Mesenchymal stem cell (in vitro differentiated cells and primary cell): Measurements from ENCODE around the gene CSPG5. TPM values are rescaled to one million over a fixed set of nuclear protein-coding genes. Genes with fewer than 3 reads are reported as not detected.

Experiments used
- DNase-seq: peaks from one replicate; pipeline ENCODE4 v3.0.0-alpha.2; 2013
- H2AFZ ChIP-seq: one replicate; pipeline ENCODE4 v1.6.1; 2013; ENCODE audit warnings: low read depth, mild to moderate bottlenecking, control low read depth, inconsistent platforms, low read length, moderate library complexity
- H2AK5ac ChIP-seq: 2 replicates; pipeline ENCODE4 v1.6.1; 2013; ENCODE audit warnings: low read length, moderate library complexity, mild to moderate bottlenecking, inconsistent platforms; ENCODE audit not compliant: severe bottlenecking
- H2BK120ac ChIP-seq: one replicate; pipeline ENCODE4 v1.6.1; 2013; ENCODE audit warnings: low read depth, mild to moderate bottlenecking, inconsistent platforms, low read length, moderate library complexity
- H2BK12ac ChIP-seq, 2 experiments: one replicate each; pipeline ENCODE4 v1.6.1; 2013; ENCODE audit warnings: inconsistent platforms in 2 of 2, low read length in 2 of 2, mild to moderate bottlenecking in 2 of 2, moderate library complexity in 2 of 2, control low read depth in 1 of 2
- H2BK15ac ChIP-seq: one replicate; pipeline ENCODE4 v1.6.1; 2013; ENCODE audit warnings: mild to moderate bottlenecking, low read depth, inconsistent platforms; ENCODE audit not compliant: poor library complexity, severe bottlenecking
- H2BK5ac ChIP-seq: 2 replicates; pipeline ENCODE4 v1.6.1; 2013; ENCODE audit warnings: low read depth, mild to moderate bottlenecking, low read length, control low read depth, inconsistent platforms; ENCODE audit not compliant: poor library complexity, severe bottlenecking
- H3K14ac ChIP-seq, 2 experiments: one replicate each; pipeline ENCODE4 v1.6.1; 2013; ENCODE audit warnings: inconsistent platforms in 2 of 2, low read length in 2 of 2, control low read depth in 1 of 2, mild to moderate bottlenecking in 1 of 2, moderate library complexity in 1 of 2
- H3K18ac ChIP-seq, 2 experiments: one replicate each; pipeline ENCODE4 v1.6.1; 2013; ENCODE audit warnings: inconsistent platforms in 2 of 2, low read length in 2 of 2, control low read depth in 1 of 2, low read depth in 1 of 2, mild to moderate bottlenecking in 1 of 2
- H3K23ac ChIP-seq, 2 experiments: one replicate each; pipeline ENCODE4 v1.6.1; 2013; ENCODE audit warnings: inconsistent platforms in 2 of 2, low read length in 2 of 2, mild to moderate bottlenecking in 2 of 2, moderate library complexity in 2 of 2, control low read depth in 1 of 2
- H3K27ac ChIP-seq: 2 replicates; pipeline ENCODE4 v1.5.1; 2013; ENCODE audit warnings: mild to moderate bottlenecking, moderate library complexity, low read length, control low read depth, inconsistent platforms; ENCODE audit not compliant: poor library complexity, severe bottlenecking
- H3K27me3 ChIP-seq, 2 experiments: 2 replicates each; pipeline versions ENCODE4 v1.6.1 to v1.7.0; 2013; ENCODE audit warnings: low read length in 2 of 2, mild to moderate bottlenecking in 2 of 2, moderate library complexity in 2 of 2, control low read depth in 1 of 2, inconsistent platforms in 1 of 2; ENCODE audit not compliant: control insufficient read depth in 1 of 2, insufficient read depth in 1 of 2
- H3K36me3 ChIP-seq, 2 experiments: 2 replicates each; pipeline versions ENCODE4 v1.6.1 to v1.7.0; 2013; ENCODE audit warnings: low read length in 2 of 2, control low read depth in 1 of 2, inconsistent platforms in 1 of 2, low read depth in 1 of 2, mild to moderate bottlenecking in 1 of 2; ENCODE audit not compliant: insufficient read depth in 2 of 2, control insufficient read depth in 1 of 2
- H3K4ac ChIP-seq, 2 experiments: one replicate each; pipeline ENCODE4 v1.6.1; 2013; ENCODE audit warnings: inconsistent platforms in 2 of 2, low read length in 2 of 2, mild to moderate bottlenecking in 2 of 2, moderate library complexity in 2 of 2, control low read depth in 1 of 2, low read depth in 1 of 2
- H3K4me1 ChIP-seq: 2 replicates; pipeline ENCODE4 v1.6.1; 2013; ENCODE audit warnings: low read depth, low read length, control low read depth; ENCODE audit not compliant: control insufficient read depth, insufficient read depth
- H3K4me2 ChIP-seq: 2 replicates; pipeline ENCODE4 v1.6.1; 2013; ENCODE audit warnings: low read length, mild to moderate bottlenecking, inconsistent platforms; ENCODE audit not compliant: poor library complexity, severe bottlenecking
- H3K4me3 ChIP-seq, 2 experiments: 2 replicates each; pipeline versions ENCODE4 v1.5.1 to v1.7.0; 2013; ENCODE audit warnings: low read length in 2 of 2, mild to moderate bottlenecking in 2 of 2, control low read depth in 1 of 2, low read depth in 1 of 2; ENCODE audit not compliant: insufficient read depth in 1 of 2
- H3K79me1 ChIP-seq: replicated peaks from 2 replicates; pipeline ENCODE4 v1.6.1; 2013; ENCODE audit warnings: mild to moderate bottlenecking, control low read depth, low read length, inconsistent platforms; ENCODE audit not compliant: poor library complexity, severe bottlenecking
- H3K9ac ChIP-seq: 2 replicates; pipeline ENCODE4 v1.7.0; 2013; ENCODE audit warnings: mild to moderate bottlenecking, low read length, moderate library complexity
- H3K9me3 ChIP-seq: 2 replicates; pipeline ENCODE4 v1.7.0; 2013; ENCODE audit warnings: mild to moderate bottlenecking, low read length; ENCODE audit not compliant: control insufficient read depth
- H4K8ac ChIP-seq: one replicate; pipeline ENCODE4 v1.6.1; 2013; ENCODE audit warnings: inconsistent platforms, mild to moderate bottlenecking, low read length, moderate library complexity
- H4K91ac ChIP-seq: one replicate; pipeline ENCODE4 v1.6.1; 2013; ENCODE audit warnings: mild to moderate bottlenecking, low read length, inconsistent platforms
- WGBS: methylation state at CpG from one replicate; pipeline ENCODE4 v1.1.7; 2013; ENCODE audit warnings: mixed read lengths; 5-methylcytosine and 5-hydroxymethylcytosine counted together
- polyA plus RNA-seq, 2 experiments: library from polyadenylated mRNA; stranded (reverse); fragments of 200-250 nt; gene quantifications; one replicate each; pipeline ENCODE4 v1.2.3, GENCODE V29; 2013

CSPG5 gene
- 0.10 TPM for polyA plus RNA-seq (2013, experiment 1 of 2)
- polyA plus RNA-seq (2013, experiment 2 of 2) = 0.08 TPM

DNA sequence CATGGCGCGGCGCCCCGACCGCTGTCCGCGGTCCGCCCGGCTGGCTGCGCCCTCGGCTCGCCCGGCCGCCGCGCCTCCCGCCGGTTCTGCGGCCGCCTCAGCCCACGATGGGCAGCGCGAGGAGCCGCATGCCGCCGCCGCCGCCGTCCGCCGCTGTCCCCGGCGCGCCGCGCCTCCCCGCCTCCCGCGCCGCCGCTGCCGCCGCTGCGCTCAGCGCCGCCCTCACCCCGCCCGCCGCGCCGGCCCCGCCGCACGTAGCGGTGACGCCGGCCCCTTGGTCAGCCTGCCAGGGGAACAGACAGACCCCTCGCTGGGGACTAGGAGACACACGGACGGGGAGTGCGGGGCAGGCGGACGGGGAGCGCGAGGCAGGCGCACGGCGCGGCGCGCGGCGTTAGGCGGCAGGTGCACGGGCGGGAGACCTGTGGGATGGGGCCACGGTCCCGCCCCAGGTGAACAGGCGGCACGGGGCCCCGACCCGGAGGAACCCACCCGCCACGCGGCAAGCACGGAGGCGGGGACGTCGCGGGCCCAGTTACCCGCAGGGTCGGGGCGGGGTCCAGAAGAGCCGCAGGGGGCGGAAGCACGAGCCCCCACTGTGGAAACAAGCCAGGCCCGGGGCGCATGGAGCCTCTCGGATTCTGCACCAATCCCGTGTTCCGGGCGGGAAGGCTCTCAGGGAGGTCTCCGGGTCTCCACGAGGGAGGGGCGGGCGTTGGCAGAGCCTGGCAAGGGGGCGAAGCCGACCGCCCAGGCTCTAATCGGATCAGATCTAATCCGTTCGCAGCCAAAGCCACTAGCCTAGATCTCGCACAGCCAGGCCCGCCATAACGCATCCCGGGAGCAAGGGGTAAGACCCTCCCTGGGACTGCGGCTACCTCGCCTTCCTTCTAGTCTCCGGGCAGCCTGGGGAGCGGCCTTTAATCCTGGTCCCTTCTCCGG is at the start of gene CSPG5:
CSPG5 (minus strand) TSS at position 175 of the 942 bp plus-strand sequence; CDS start at position 3, 172 bp downstream.
- Histone ChIP-seq H3K9me3 (no peaks in the 10 kb centered on the region), H3K27me3 (peaks cover 27 to 56% of the 10 kb centered on the region in 2 experiments), H3K4me3 (peak within 1 kb of the TSS; percentile 47 to 59), H3K14ac (peak within 1 kb of the TSS in 1 of 2 experiments; percentile 11), H2BK15ac (no peak within 1 kb of the TSS), H3K4me1 (peaks cover 19% of the 10 kb centered on the region), H3K9ac (no peak within 1 kb of the TSS), H3K4ac (no peak within 1 kb of the TSS), H2BK12ac (no peak within 1 kb of the TSS), H2AFZ (peak within 1 kb of the TSS; percentile 29), H3K36me3 (no peaks in the 10 kb centered on the region), H4K91ac (no peak within 1 kb of the TSS), H3K27ac (no peak within 1 kb of the TSS), H3K79me1 (no peaks in the 10 kb centered on the region), H2BK5ac (no peak within 1 kb of the TSS), H3K4me2 (peak within 1 kb of the TSS; percentile 91), H3K18ac (no peak within 1 kb of the TSS), H4K8ac (peak within 1 kb of the TSS; percentile 13), H3K23ac (peak within 1 kb of the TSS in 1 of 2 experiments; percentile 14), H2BK120ac (no peak within 1 kb of the TSS), H2AK5ac (no peak within 1 kb of the TSS)
- DNase-seq = peak; percentile 14
- WGBS = 9% methylated on average over 100 of the region's 121 CpGs

DNA sequence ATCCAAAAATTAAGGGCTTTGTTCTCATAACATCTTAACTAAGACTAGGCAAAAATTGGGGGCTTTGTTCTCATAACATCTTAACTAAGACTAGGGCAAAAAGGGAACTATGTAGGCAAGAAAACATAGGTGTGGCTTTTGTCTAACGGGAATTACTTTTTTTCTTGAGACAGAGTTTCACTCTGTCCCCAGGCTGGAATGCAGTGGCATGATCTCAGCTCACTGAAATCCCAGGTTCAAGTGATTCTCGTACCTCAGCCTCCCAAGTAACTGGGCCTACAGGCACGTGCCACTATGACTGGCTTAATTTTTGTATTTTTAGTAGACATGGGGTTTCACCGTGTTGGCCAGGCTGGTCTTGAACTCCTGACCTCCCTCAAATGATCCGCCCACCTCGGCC is 49.8 kb upstream of the CSPG5 start:
- no peak overlapping the region for H3K23ac ChIP-seq
- H3K4me3 ChIP-seq = no peak overlapping the region
- no peak overlapping the region for H3K18ac ChIP-seq
- H3K36me3 ChIP-seq = peaks cover 22 to 78% of the 10 kb centered on the region in 2 experiments
- no peak overlapping the region for H2BK5ac ChIP-seq
- H3K9me3 ChIP-seq = no peaks in the 10 kb centered on the region
- H3K4me1 ChIP-seq = no peaks in the 10 kb centered on the region
- no peak overlapping the region for H4K91ac ChIP-seq
- H2BK120ac ChIP-seq = no peak overlapping the region
- H3K14ac ChIP-seq = no peak overlapping the region
- DNase-seq = no peak
- no peak overlapping the region for H3K4me2 ChIP-seq
- no peak overlapping the region for H4K8ac ChIP-seq
- H2BK12ac ChIP-seq = no peak overlapping the region
- no peak overlapping the region for H2BK15ac ChIP-seq
- H3K4ac ChIP-seq = no peak overlapping the region
- H3K27me3 ChIP-seq = no peaks in the 10 kb centered on the region
- 94% methylated on average over 6 of the region's 6 CpGs for WGBS
- no peak overlapping the region for H2AK5ac ChIP-seq
- no peak overlapping the region for H3K27ac ChIP-seq
- peaks cover 33% of the 10 kb centered on the region for H3K79me1 ChIP-seq
- no peak overlapping the region for H2AFZ ChIP-seq
- no peak overlapping the region for H3K9ac ChIP-seq

- Histone ChIP-seq H3K9ac (no peak overlapping the region), H2BK15ac (no peak overlapping the region), H2BK5ac (no peak overlapping the region), H3K36me3 (peaks cover 25 to 66% of the 10 kb centered on the region in 2 experiments), H2BK12ac (no peak overlapping the region), H4K91ac (no peak overlapping the region), H3K4me2 (no peak overlapping the region), H3K4ac (no peak overlapping the region), H3K23ac (no peak overlapping the region), H3K79me1 (peaks cover 21% of the 10 kb centered on the region), H3K9me3 (no peaks in the 10 kb centered on the region), H3K18ac (no peak overlapping the region), H3K14ac (no peak overlapping the region), H2BK120ac (no peak overlapping the region), H2AK5ac (no peak overlapping the region), H3K27me3 (no peaks in the 10 kb centered on the region), H4K8ac (no peak overlapping the region), H3K4me3 (no peak overlapping the region), H3K27ac (no peak overlapping the region), H2AFZ (no peak overlapping the region), H3K4me1 (no peaks in the 10 kb centered on the region)
- DNase-seq = no peak
- 79% methylated on average over 1 of the region's 3 CpGs for WGBS
Observed at GRCh38 chr3:47622671-47623461, 44.2 kb upstream of the CSPG5 start.
